Measurements from ENCODE around the gene ACSF2.

ACSF2 gene

GRCh38 chr17:50501054-50501453, 75.0 kb downstream of the ACSF2 start:
- DNase-seq (ENCODE audit: low read depth in 2 of 2), result no peak

- DNase-seq (ENCODE audit: low read depth in 2 of 2), result no peak
These were observed 76.4 kb downstream of the ACSF2 start for GRCh38 chr17:50502301-50502990.

- DNase-seq (ENCODE audit: low read depth in 2 of 2), result no peak
These were observed 79.6 kb downstream of the ACSF2 start for GRCh38 chr17:50505591-50506130.

GRCh38 chr17:50506298-50506697, 80.3 kb downstream of the ACSF2 start:
- DNase-seq (ENCODE audit: low read depth in 2 of 2), result no peak

- DNase-seq (ENCODE audit: low read depth in 2 of 2), result peak; percentile 45 to 80
These were observed 82.0 kb downstream of the ACSF2 start, which contains the start of gene MYCBPAP for GRCh38 chr17:50507871-50508572. MYCBPAP (plus strand) TSS chr17:50508439; CDS start chr17:50508675, 236 bp downstream.

GRCh38 chr17:50508573-50509460, 82.8 kb downstream of the ACSF2 start:
- DNase-seq (ENCODE audit: low read depth in 2 of 2), result no peak

- peak in 1 of 2 donors; percentile 32 for DNase-seq (ENCODE audit: low read depth in 2 of 2)
These were observed 85.0 kb downstream of the ACSF2 start for GRCh38 chr17:50511058-50511457.

- DNase-seq (ENCODE audit: low read depth in 2 of 2), result no peak
These were observed 87.5 kb downstream of the ACSF2 start for GRCh38 chr17:50513495-50513894.

- no peak for DNase-seq (ENCODE audit: low read depth in 2 of 2)
These were observed 88.4 kb downstream of the ACSF2 start for GRCh38 chr17:50514388-50514787.

GRCh38 chr17:50514936-50515702, 89.1 kb downstream of the ACSF2 start:
- DNase-seq (ENCODE audit: low read depth in 2 of 2), result no peak

GRCh38 chr17:50517011-50517410, 91.0 kb downstream of the ACSF2 start:
- DNase-seq (ENCODE audit: low read depth in 2 of 2), result no peak

- DNase-seq (ENCODE audit: low read depth in 2 of 2), result no peak
These were observed 91.7 kb downstream of the ACSF2 start for GRCh38 chr17:50517504-50518383.

- DNase-seq (ENCODE audit: low read depth in 2 of 2), result no peak
These were observed 92.5 kb downstream of the ACSF2 start for GRCh38 chr17:50518384-50519023.

- no peak for DNase-seq (ENCODE audit: low read depth in 2 of 2)
These were observed 93.3 kb downstream of the ACSF2 start for GRCh38 chr17:50519141-50519834.

GRCh38 chr17:50520483-50520882, 94.5 kb downstream of the ACSF2 start:
- no peak for DNase-seq (ENCODE audit: low read depth in 2 of 2)

GRCh38 chr17:50521514-50521913, 95.5 kb downstream of the ACSF2 start:
- DNase-seq (ENCODE audit: low read depth in 2 of 2), result no peak

- no peak for DNase-seq (ENCODE audit: low read depth in 2 of 2)
These were observed 96.7 kb downstream of the ACSF2 start for GRCh38 chr17:50522766-50523165.

- DNase-seq (ENCODE audit: low read depth in 2 of 2), result no peak
These were observed 97.2 kb downstream of the ACSF2 start for GRCh38 chr17:50523208-50523607.
